Neural crest cell (in vitro differentiated cells): ENCODE data around the gene GPSM3. TPM values are rescaled to one million over a fixed set of nuclear protein-coding genes. Genes with fewer than 3 reads are reported as not detected.

Source experiments
- DNase-seq: peaks from one replicate; pipeline ENCODE4 v3.0.0; 2021; ENCODE audit warnings: low read depth, mixed read lengths, low spot score
- H3K27ac Mint-ChIP-seq: one replicate; pipeline ENCODE4 v1.8.0; 2021; ENCODE audit warnings: mild to moderate bottlenecking, mixed read lengths; ENCODE audit not compliant: unreplicated experiment
- H3K27me3 Mint-ChIP-seq: 2 replicates; pipeline ENCODE4 v1.8.0; 2021; ENCODE audit warnings: low read depth, mild to moderate bottlenecking, mixed read lengths
- H3K36me3 Mint-ChIP-seq: 2 replicates; pipeline ENCODE4 v1.8.0; 2021; ENCODE audit warnings: low read depth, mild to moderate bottlenecking, mixed read lengths
- H3K4me1 Mint-ChIP-seq: 2 replicates; pipeline ENCODE4 v1.8.0; 2021; ENCODE audit warnings: mixed read lengths
- H3K4me3 Mint-ChIP-seq: one replicate; pipeline ENCODE4 v1.8.0; 2021; ENCODE audit warnings: mild to moderate bottlenecking, mixed read lengths
- H3K9me3 Mint-ChIP-seq: 2 replicates; pipeline ENCODE4 v1.8.0; 2021; ENCODE audit warnings: mixed read lengths
- total RNA-seq: library from RNA; stranded (reverse); gene quantifications from 2 replicates; pipeline ENCODE4 v1.2.1, GENCODE V29; 2021
- TF ChIP-seq, protein P1 (sequence below): fragments of 200-600 bp; sonication (generic); conservative IDR thresholded peaks from 2 replicates; pipeline ENCODE4 v1.5.0; 2021; ENCODE audit warnings: antibody characterized with exemption, mild to moderate bottlenecking

Gene GPSM3
- total RNA-seq, 1 donor from 2014 or later, result 7.3 TPM

DNA sequence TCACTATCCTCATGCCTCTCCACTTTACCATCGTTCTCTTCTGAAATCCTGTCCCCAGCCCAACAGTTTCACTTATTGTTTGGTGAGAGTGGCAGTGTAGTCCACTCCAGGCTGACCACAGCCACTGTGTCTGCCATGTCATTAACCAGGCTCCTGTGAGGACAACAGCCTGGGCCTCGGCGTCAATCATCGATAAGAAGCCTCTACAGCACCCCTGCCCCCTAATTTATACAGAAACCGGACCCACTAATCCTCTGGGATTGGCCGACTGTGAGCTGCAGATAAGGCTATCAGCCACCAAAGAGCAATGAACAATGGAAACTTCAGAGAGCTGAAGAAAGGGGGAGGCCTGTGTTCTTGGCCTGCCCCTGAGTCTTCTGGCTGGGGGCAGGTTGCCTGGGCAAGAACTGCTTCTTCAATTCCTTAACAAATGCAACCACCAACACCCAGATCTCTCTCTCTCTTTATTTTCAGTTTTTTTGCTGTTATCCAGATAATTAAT is 24.6 kb downstream of the GPSM3 start:
- H3K4me1 Mint-ChIP-seq, result peaks cover 53% of the 10 kb centered on the region
- H3K9me3 Mint-ChIP-seq, result no peaks in the 10 kb centered on the region
- H3K4me3 Mint-ChIP-seq, result peak overlapping the region; percentile 74
- H3K36me3 Mint-ChIP-seq, result peaks cover 35% of the 10 kb centered on the region
- H3K27ac Mint-ChIP-seq, result peak overlapping the region; percentile 90
- peaks cover 3% of the 10 kb centered on the region for H3K27me3 Mint-ChIP-seq
- TF ChIP-seq, protein P1, sequence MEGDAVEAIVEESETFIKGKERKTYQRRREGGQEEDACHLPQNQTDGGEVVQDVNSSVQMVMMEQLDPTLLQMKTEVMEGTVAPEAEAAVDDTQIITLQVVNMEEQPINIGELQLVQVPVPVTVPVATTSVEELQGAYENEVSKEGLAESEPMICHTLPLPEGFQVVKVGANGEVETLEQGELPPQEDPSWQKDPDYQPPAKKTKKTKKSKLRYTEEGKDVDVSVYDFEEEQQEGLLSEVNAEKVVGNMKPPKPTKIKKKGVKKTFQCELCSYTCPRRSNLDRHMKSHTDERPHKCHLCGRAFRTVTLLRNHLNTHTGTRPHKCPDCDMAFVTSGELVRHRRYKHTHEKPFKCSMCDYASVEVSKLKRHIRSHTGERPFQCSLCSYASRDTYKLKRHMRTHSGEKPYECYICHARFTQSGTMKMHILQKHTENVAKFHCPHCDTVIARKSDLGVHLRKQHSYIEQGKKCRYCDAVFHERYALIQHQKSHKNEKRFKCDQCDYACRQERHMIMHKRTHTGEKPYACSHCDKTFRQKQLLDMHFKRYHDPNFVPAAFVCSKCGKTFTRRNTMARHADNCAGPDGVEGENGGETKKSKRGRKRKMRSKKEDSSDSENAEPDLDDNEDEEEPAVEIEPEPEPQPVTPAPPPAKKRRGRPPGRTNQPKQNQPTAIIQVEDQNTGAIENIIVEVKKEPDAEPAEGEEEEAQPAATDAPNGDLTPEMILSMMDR, result no peak
- DNase-seq, result no peak

DNA sequence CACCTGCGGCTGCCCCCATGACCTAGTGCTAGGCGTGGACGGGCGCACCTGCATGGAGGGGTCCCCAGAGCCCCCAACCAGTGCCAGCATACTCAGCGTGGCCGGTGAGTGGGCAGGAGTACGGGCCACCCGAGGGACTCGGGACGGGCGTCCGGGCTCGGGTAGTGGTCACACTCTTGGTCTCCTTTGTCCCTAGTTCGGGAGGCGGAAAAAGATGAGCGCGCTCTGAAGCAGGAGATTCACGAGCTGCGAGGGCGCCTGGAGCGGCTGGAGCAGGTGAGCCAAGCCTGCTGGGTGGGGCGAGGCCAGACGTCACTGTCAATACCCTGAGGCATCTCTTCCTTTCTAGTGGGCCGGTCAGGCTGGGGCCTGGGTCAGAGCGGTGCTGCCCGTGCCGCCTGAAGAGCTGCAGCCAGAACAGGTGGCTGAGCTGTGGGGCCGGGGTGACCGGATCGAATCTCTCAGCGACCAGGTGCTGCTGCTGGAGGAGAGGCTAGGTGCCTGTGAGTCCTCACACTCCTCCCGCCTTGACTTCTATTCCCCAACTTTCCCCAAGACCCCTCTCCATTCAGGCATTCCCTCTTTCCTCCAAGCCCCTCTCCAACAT is 25.2 kb downstream of the GPSM3 start:
- Mint-ChIP-seq H3K36me3 (peaks cover 40% of the 10 kb centered on the region), H3K27me3 (peaks cover 3% of the 10 kb centered on the region), H3K4me1 (peaks cover 54% of the 10 kb centered on the region), H3K9me3 (no peaks in the 10 kb centered on the region), H3K27ac (peak overlapping the region; percentile 90), H3K4me3 (peak overlapping the region; percentile 74)
- no peak for DNase-seq
- TF ChIP-seq, protein P1, result no peak

DNA sequence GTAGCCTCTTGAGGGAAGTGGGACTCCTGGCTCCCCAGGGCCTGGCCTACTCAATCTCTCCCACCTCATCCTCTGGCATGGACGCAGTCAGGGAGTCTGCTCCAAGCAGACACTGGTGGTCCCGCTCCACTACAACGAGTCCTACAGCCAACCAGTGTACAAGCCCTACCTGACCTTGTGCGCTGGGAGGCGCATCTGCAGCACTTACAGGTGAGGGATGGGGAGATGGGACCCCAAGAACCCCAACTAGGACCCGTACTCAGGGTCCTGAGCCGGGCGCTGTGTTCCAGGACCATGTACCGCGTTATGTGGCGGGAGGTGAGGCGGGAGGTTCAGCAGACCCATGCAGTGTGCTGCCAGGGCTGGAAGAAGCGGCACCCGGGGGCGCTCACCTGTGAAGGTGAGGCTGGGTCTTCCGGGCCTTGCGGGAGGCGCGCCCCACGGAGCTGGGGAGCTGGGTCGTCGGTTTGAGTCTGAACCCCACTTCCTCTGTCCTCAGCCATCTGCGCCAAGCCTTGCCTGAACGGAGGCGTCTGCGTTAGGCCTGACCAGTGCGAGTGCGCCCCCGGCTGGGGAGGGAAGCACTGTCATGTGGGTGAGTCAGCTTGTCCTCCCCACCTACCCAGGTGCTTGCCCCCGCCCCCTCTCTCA is 25.9 kb downstream of the GPSM3 start:
- Mint-ChIP-seq H3K4me3 (no peak overlapping the region), H3K27ac (no peak overlapping the region), H3K27me3 (peaks cover 3% of the 10 kb centered on the region), H3K36me3 (peaks cover 44% of the 10 kb centered on the region), H3K9me3 (no peaks in the 10 kb centered on the region), H3K4me1 (peaks cover 54% of the 10 kb centered on the region)
- no peak for DNase-seq
- TF ChIP-seq, protein P1, result no peak

DNA sequence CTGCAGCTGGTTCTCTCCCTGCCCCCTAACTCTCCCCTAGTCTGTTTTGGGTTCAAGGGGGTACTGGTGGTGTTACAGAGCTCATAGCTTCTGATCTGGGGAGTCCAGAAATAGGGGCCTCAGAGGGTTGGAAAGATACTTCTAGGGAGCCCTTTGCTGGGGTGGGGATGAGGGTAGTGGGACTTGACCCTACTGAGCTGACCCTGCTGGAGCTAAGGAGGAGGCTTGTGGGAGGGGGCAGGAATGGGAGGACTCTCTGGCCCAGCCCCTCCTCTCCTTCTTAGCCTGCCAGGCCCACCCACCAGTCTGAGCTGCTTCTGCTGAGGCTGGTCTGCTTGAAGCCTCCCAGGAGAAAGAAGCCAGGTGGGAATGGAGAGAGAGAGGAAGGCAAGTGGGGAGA is 28.1 kb downstream of the GPSM3 start, which contains the start of gene EGFL8:
EGFL8 (plus strand) TSS at position 301 of the 400 bp plus-strand sequence. CDS start 1,571 bp downstream, outside the sequence.
- Mint-ChIP-seq H3K36me3 (peaks cover 34% of the 10 kb centered on the region), H3K9me3 (no peaks in the 10 kb centered on the region), H3K27me3 (peaks cover 3% of the 10 kb centered on the region), H3K4me3 (peak within 1 kb of the TSS; percentile 71), H3K4me1 (peaks cover 47% of the 10 kb centered on the region), H3K27ac (peak within 1 kb of the TSS; percentile 97)
- DNase-seq, result peak; percentile 32
- TF ChIP-seq, protein P1, result no peak

DNA sequence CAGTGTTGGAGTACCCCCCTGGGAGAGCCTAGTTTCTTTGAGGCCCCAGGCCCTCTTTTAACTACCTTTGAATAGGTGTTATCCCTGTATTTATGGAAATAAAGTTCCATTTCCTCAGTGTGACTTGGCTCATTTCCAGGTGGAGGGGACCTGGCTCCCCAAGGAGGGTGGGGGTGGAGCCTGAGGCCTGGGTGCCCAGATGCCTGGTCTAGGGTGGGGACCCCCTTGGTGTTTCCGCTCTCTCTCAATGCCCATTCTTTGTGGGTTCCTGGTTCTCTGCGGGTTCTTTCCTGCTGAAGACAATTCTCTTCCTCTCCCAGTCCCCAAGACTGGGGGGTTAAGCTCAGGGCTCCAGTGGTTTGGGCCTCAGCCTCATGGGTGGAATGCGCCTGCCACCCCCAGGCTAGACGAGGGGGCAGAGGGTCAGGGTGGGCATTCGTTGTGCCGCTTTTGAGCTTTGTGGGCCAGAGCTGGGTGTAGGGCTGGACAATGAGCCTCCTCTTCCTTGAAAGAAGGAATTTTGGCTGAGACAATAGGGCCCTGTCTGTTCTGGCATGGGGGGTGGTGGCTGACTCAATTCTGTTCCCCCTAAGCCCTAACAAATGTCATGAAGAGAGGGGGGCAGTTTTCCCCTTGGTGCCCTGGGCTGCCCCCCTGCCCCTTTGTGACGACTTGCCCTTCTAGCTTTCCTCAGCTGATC is 28.7 kb downstream of the GPSM3 start:
- Mint-ChIP-seq H3K9me3 (no peaks in the 10 kb centered on the region), H3K4me3 (peak overlapping the region; percentile 71), H3K36me3 (peaks cover 31% of the 10 kb centered on the region), H3K27me3 (peaks cover 3% of the 10 kb centered on the region), H3K4me1 (peaks cover 44% of the 10 kb centered on the region), H3K27ac (peak overlapping the region; percentile 97)
- peak; percentile 38 for DNase-seq
- TF ChIP-seq, protein P1, result no peak
